GM10248 (cell line): Measurements from ENCODE around the gene CFAP46.

Experiments
- CTCF ChIA-PET: fragments of 300-600 bp; sonication (Branson Sonifier 250); formaldehyde crosslinking; extraction: SDS; loops from one replicate; lab custom pipeline; 2021; ENCODE audit warnings: antibody characterized with exemption; lab: Yijun Ruan, JAX
- POLR2A ChIA-PET: fragments of 350-650 bp; sonication (Branson Sonifier 250); formaldehyde crosslinking; extraction: SDS; loops from one replicate; lab custom pipeline; 2020; ENCODE audit warnings: antibody characterized with exemption; lab: Yijun Ruan, JAX
- DNase-seq: peaks from one replicate; pipeline ENCODE4 v3.0.0; 2012; ENCODE audit errors: extremely low spot score
- CTCF ChIP-seq: IDR thresholded peaks from 2 replicates; pipeline ENCODE4 v1.5.1; 2012; ENCODE audit warnings: mild to moderate bottlenecking, low read depth; ENCODE audit errors: extremely low read depth, missing control alignments, control extremely low read depth

The CFAP46 gene

GRCh38 chr10:132914732-132915131 lies 27.6 kb downstream of the CFAP46 start:
- DNase-seq, result no peak
- CTCF ChIA-PET, result interaction anchor here (1.0 kb wide), 1 partner anchor 11 kb away, joined by 3 read pairs; no protein-coding TSS in a partner anchor
- POLR2A ChIA-PET, result no interaction called here
- TF ChIP-seq CTCF, result no peak

DNA sequence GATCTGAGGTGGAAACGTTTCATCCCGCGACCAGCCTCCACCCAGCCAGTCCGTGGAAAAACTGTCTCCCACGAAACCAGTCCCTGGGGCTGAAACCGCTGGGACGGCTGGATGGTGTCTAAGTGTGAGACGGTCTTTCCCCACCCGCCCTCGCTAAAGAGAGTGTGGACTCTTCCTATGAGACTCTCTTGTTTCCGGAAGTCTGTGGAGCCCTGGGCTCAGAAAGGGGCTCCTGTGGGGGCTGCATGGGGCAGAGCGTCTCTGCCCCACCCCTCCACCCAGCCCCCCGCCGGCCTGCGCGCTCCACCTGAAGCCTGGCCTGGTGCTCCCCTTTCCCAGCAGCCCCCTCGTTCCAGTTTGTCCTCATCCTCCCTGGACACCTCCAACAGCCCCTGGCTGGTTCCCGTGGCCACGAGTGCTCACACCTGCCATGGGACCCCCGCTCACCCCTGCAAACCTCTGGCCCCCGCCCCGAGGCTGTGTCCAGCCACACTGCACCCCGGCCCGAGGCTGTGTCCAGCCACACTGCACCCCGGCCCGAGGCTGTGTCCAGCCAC lies 28.7 kb downstream of the CFAP46 start:
- CTCF ChIA-PET, result no interaction called here

DNA sequence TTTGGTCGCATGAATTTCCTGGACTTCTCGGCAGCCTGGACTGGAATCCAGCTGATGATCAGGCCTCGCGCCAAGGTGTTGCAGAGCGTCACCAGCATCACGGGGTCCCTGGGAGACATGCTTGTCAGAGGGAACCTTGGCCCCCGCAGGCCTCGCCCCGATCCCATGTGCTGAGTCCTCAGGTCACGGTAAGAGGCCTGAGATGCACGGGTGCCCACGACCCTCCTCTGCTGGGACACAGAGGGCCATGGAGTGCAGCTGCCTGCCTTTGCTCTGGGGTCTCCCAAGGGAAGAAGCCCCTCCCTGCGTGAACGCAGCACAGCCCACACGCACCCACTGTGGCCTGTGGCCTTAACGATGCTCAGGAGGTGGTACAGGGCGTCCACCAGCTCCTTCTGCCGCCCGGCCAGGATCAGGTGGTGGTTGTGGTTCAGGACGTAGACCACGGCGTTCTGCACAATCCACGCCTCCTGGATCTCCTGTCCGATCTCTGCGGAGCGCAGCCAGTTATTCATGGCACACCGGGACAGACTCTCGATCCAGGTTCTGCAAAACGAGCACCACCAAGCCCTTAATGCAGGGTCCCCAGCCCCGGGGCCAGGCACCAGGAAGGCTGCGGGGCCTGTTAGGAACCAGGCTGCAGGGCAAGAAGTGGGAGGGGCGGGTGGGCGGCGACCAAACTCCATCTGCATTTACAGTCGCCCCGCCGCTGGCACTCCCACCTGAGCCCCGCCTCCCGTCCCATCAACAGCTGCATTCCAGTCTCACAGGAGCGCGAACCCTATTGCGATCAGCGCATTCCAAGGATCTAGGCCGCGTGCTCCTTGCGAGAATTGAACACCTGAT lies 29.4 kb downstream of the CFAP46 start:
- DNase-seq, result no peak
- no peak for TF ChIP-seq CTCF
- ChIA-PET CTCF (no interaction called here), POLR2A (no interaction called here)

More for the DNA sequence above, 28.7 kb downstream of the CFAP46 start:
- DNase-seq, result no peak
- no peak for TF ChIP-seq CTCF
- POLR2A ChIA-PET, result no interaction called here

- DNase-seq, result no peak
- TF ChIP-seq CTCF, result no peak
- CTCF ChIA-PET, result no interaction called here
- POLR2A ChIA-PET, result no interaction called here
Observed at GRCh38 chr10:132912225-132912712, 30.1 kb downstream of the CFAP46 start.

DNA sequence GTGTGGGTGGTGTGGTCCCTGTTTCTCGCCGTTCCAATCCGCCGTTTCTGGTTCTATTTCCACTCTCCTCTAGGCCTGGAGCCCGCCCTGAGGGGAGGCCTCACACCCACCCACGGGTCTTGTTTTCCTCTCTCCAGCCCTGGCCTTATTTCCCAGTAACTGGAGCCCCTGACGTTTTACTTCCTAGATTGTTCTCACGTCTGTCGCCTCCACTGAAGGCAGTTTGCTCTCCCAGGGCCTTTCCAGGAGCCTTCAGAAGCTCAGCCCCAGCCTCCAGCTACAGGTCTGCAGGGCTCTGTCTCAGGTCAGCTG lies 30.6 kb downstream of the CFAP46 start:
- no peak for DNase-seq
- no peak for TF ChIP-seq CTCF
- CTCF ChIA-PET, result no interaction called here
- POLR2A ChIA-PET, result no interaction called here

DNA sequence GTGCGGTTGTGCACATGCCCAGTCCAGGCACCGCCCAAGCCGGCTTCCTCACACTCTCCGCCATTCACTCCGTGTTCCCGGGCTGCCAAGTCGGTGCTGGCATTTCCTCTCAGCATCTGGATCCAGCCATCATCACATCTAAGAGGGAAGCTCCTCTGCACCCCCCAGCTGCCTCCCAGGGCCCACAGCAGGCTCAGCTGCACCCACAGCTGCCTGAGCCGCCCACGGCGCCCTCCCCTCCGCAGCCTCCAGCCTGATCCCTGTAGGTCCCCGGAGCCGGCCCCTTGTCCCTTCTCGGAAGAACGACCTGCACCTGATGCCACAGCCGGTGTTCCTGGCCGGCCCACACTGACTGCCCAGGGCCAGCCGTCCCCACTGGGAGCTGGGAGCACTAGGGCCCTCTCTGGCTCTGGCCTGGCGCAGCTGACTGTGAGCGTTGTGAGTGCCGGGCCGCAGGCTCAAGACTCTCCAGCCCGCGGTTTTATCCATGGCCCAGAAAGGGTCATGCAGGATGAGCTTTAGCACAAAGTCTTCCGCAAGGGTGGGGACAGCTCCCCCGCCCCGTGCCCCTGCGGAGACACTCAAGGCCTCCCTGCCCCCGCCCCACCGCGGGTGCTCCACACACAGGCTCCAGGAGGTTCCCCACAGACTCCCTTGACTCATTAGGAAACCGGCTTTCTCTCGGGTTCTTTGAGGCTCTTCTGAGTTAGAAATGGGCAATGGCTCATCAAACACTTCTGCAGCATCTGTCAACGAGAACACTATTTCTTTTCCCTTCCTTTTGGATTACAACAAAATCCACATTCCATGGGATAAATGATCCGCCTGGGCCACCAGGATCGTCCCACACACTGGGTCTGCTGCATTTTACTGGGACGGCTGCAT lies 31.2 kb downstream of the CFAP46 start:
- ChIA-PET POLR2A (no interaction called here), CTCF (interaction anchor here (0.6 kb wide), 1 partner anchor 10 kb away, joined by 3 read pairs; no protein-coding TSS in a partner anchor)
- no peak for DNase-seq
- no peak for TF ChIP-seq CTCF
